ENCODE data around the gene DPEP1.
"Not testable (repeated sequence)": the region's sequence is repeated elsewhere in the genome, so short reads cannot be mapped to it uniquely, and the experiment has no call there.

- not testable (repeated sequence) for TF ChIP-seq POLR2AphosphoS5, CTCF, EP300 (IDR thresholded peaks at IDR 0.05)
These were observed 21.3 kb downstream of the DPEP1 start for GRCh38 chr16:89634463-89635385.

Data from sigmoid colon (tissue), 4 donors.